A549 (cell line): ENCODE data around the gene TNFSF11. TPM values are rescaled to one million over a fixed set of nuclear protein-coding genes. Genes with fewer than 3 reads are reported as not detected.

Experiments
- ATAC-seq, 2 experiments: fragments of 200-7000 bp in 1 of 2; fragments of >200 bp in 1 of 2; cut with Nextera tagmentation in 1 of 2; cut with Tn5 transposase in 1 of 2; 3 replicates each; pipeline versions ENCODE4 v1.8.0 to v1.9.1; 2018 to 2020; ENCODE audit warnings: mild to moderate bottlenecking in 1 of 2, moderate library complexity in 1 of 2
- CTCF ChIA-PET: fragments of 300-600 bp; sonication (Branson Sonifier 250); formaldehyde crosslinking; extraction: SDS; loops from one replicate; lab custom pipeline; 2021; ENCODE audit warnings: antibody characterized with exemption, inconsistent platforms; lab: Yijun Ruan, JAX
- POLR2A ChIA-PET: fragments of 350-600 bp; formaldehyde crosslinking; extraction: SDS; loops from one replicate; lab custom pipeline; 2021; ENCODE audit warnings: antibody characterized with exemption, inconsistent platforms; lab: Yijun Ruan, JAX
- DNase-seq, 2 experiments: peaks; one replicate each; pipeline versions ENCODE4 v3.0.0 to v3.0.0-alpha.2; 2011 to 2016; ENCODE audit warnings: low read depth in 1 of 2, low spot score in 1 of 2
- FAIRE-seq: peaks from 2 replicates; lab custom pipeline; 2011; peaks lifted over from hg19 to GRCh38; lab: Jason Lieb, UNC
- H3K27ac ChIP-seq, 2 experiments: fragments of >200 bp; sonication (Bioruptor Twin); formaldehyde crosslinking; 3 replicates each; pipeline ENCODE4 v1.5.1; 2016 to 2017
- H3K4me1 ChIP-seq: fragments of >200 bp; sonication (Bioruptor Twin); formaldehyde crosslinking; 3 replicates; pipeline ENCODE4 v1.6.1; 2016
- H3K4me2 ChIP-seq: fragments of >200 bp; sonication (Bioruptor Twin); formaldehyde crosslinking; 3 replicates; pipeline ENCODE4 v1.6.1; 2016
- H3K4me3 ChIP-seq: fragments of >200 bp; sonication (Bioruptor Twin); formaldehyde crosslinking; 3 replicates; pipeline ENCODE4 v1.5.1; 2016
- H3K9me3 ChIP-seq: fragments of >200 bp; sonication (Bioruptor Twin); formaldehyde crosslinking; 3 replicates; pipeline ENCODE4 v1.6.1; 2016
- ATOH8 ChIP-seq: fragments of 250-450 bp; sonication (Bioruptor Pico); IDR thresholded peaks from 2 replicates; pipeline ENCODE4 v1.5.0; 2020; ENCODE audit warnings: low read depth, mild to moderate bottlenecking, moderate library complexity
- BHLHE40 ChIP-seq: IDR thresholded peaks from 2 replicates; pipeline ENCODE4 v1.6.1; 2012; ENCODE audit warnings: low read depth, low read length, inconsistent platforms
- CBX2 ChIP-seq: fragments of 200-600 bp; sonication (generic); IDR thresholded peaks from 2 replicates; pipeline ENCODE4 v1.6.1; 2016; ENCODE audit warnings: low read depth, mild to moderate bottlenecking, borderline replicate concordance
- CBX8 ChIP-seq: fragments of 200-600 bp; sonication (generic); IDR thresholded peaks from 2 replicates; pipeline ENCODE4 v1.6.1; 2016
- CEBPB ChIP-seq, 2 experiments: fragments of >200 bp in 1 of 2; sonication (Bioruptor Twin) in 1 of 2; formaldehyde crosslinking in 1 of 2; IDR thresholded peaks; 2 replicates each; pipeline ENCODE4 v1.6.1; 2012 to 2016
- E2F6 ChIP-seq: IDR thresholded peaks from 2 replicates; pipeline ENCODE4 v1.6.1; 2012; ENCODE audit warnings: low read depth, borderline replicate concordance
- EHF ChIP-seq: fragments of 250-450 bp; sonication (Bioruptor Pico); IDR thresholded peaks from 2 replicates; pipeline ENCODE4 v1.5.0; 2020; ENCODE audit warnings: mild to moderate bottlenecking
- GATA3 ChIP-seq: IDR thresholded peaks from 2 replicates; pipeline ENCODE4 v1.6.1; 2012; ENCODE audit warnings: borderline replicate concordance
- HOXA7 ChIP-seq: fragments of 250-450 bp; sonication (Bioruptor Pico); IDR thresholded peaks from 2 replicates; pipeline ENCODE4 v1.5.0; 2020; ENCODE audit warnings: mild to moderate bottlenecking, moderate library complexity
- HOXB5 ChIP-seq: fragments of 250-450 bp; sonication (Bioruptor Pico); IDR thresholded peaks from 2 replicates; pipeline ENCODE4 v1.5.0; 2020; ENCODE audit warnings: mild to moderate bottlenecking, moderate library complexity
- MAFK ChIP-seq: fragments of 450-650 bp; IDR thresholded peaks from 2 replicates; pipeline ENCODE4 v1.6.1; 2014; ENCODE audit not compliant: partially characterized antibody
- MYC ChIP-seq: IDR thresholded peaks from 2 replicates; pipeline ENCODE4 v1.6.1; 2012; ENCODE audit warnings: mild to moderate bottlenecking, inconsistent platforms, low read length, improper control_type of control experiment, borderline replicate concordance
- POLR2A ChIP-seq: IDR thresholded peaks from 2 replicates; pipeline ENCODE4 v1.6.1; 2012; ENCODE audit warnings: mild to moderate bottlenecking, low read length
- RARB ChIP-seq: fragments of 250-450 bp; sonication (Bioruptor Pico); IDR thresholded peaks from 2 replicates; pipeline ENCODE4 v1.8.0; 2021; ENCODE audit warnings: mild to moderate bottlenecking, moderate library complexity
- RCOR1 ChIP-seq: fragments of 150-350 bp; IDR thresholded peaks from 2 replicates; pipeline ENCODE4 v1.6.1; 2014; ENCODE audit warnings: antibody characterized with exemption, low read length, low read depth
- REST ChIP-seq: fragments of 200-600 bp; sonication (generic); IDR thresholded peaks from 2 replicates; pipeline ENCODE4 v1.6.1; 2016; ENCODE audit warnings: antibody characterized with exemption, mild to moderate bottlenecking, moderate library complexity
- RNF2 ChIP-seq: fragments of 200-600 bp; sonication (generic); IDR thresholded peaks from 2 replicates; pipeline ENCODE4 v1.6.1; 2016; ENCODE audit warnings: low read depth, mild to moderate bottlenecking, antibody characterized with exemption, moderate library complexity, borderline replicate concordance
- TFCP2L1 ChIP-seq: fragments of 250-450 bp; sonication (Bioruptor Pico); IDR thresholded peaks from 2 replicates; pipeline ENCODE4 v1.5.0; 2021; ENCODE audit warnings: mild to moderate bottlenecking
- TP53 ChIP-seq: fragments of 250-450 bp; sonication (Bioruptor Pico); IDR thresholded peaks from 2 replicates; pipeline ENCODE4 v1.5.0; 2021; ENCODE audit warnings: mild to moderate bottlenecking, moderate library complexity
- ZC3H11A ChIP-seq: fragments of 450-650 bp; IDR thresholded peaks from 2 replicates; pipeline ENCODE4 v1.6.1; 2014; ENCODE audit warnings: antibody characterized with exemption, mild to moderate bottlenecking
- ZNF302 ChIP-seq: fragments of 250-450 bp; sonication (Bioruptor Pico); IDR thresholded peaks from 2 replicates; pipeline ENCODE4 v1.9.0; 2021; ENCODE audit warnings: inconsistent platforms, mild to moderate bottlenecking, moderate library complexity
- WGBS: methylation state at CpG from one replicate; pipeline ENCODE4 v1.1.6; 2017; ENCODE audit errors: missing lambda C conversion rate; 5-methylcytosine and 5-hydroxymethylcytosine counted together
- polyA plus RNA-seq, 4 experiments: library from polyadenylated mRNA; depleted of rRNA in 3 of 4; stranded (reverse); fragments of >200 nt; fragmentation: RNase III in 1 of 4; extraction: RNeasy Plus Mini Kit Qiagen cat#74134 plus additional on column Dnase treatment in 1 of 4; gene quantifications; 2 replicates in 3 of 4; 3 replicates in 1 of 4; pipeline ENCODE4 v1.2.3, GENCODE V29; 2011 to 2017
- TF ChIP-seq, protein P1 (sequence below): IDR thresholded peaks from 2 replicates; pipeline ENCODE4 v1.6.1; 2012
- TF ChIP-seq, protein P2 (sequence below): fragments of 250-450 bp; sonication (Bioruptor Pico); IDR thresholded peaks from 2 replicates; pipeline ENCODE4 v1.5.0; 2021; ENCODE audit warnings: mild to moderate bottlenecking, moderate library complexity, borderline replicate concordance

Gene TNFSF11
- polyA plus RNA-seq, 2 of the 4 experiments (the other 2 are of a cell fraction) = not detected

- no peak for TF ChIP-seq TFCP2L1
- no peak for TF ChIP-seq RNF2
- TF ChIP-seq HOXA7 (CRISPR knock-in tag) = no peak
- TF ChIP-seq, protein P1, sequence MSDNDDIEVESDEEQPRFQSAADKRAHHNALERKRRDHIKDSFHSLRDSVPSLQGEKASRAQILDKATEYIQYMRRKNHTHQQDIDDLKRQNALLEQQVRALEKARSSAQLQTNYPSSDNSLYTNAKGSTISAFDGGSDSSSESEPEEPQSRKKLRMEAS = no peak
- TF ChIP-seq CEBPB (IDR thresholded peaks at IDR 0.05) = no peak
- TF ChIP-seq, all 56 proteins: peak for 0
- H3K4me2 ChIP-seq = no peak overlapping the region
- no peak for DNase-seq
- no peaks in the 10 kb centered on the region for H3K9me3 ChIP-seq
- ChIA-PET POLR2A (no interaction called here), CTCF (no interaction called here)
- no peak for FAIRE-seq
- ATAC-seq = no peak
- WGBS = 61% methylated on average over 3 of the region's 3 CpGs
- no peak overlapping the region for H3K4me3 ChIP-seq
- H3K27ac ChIP-seq = no peak overlapping the region
- no peaks in the 10 kb centered on the region for H3K4me1 ChIP-seq
Measured at GRCh38 chr13:42644841-42645240, 70.9 kb downstream of the TNFSF11 start.

GRCh38 chr13:42645717-42646116, 71.8 kb downstream of the TNFSF11 start:
- Histone ChIP-seq H3K9me3 (no peaks in the 10 kb centered on the region), H3K4me1 (no peaks in the 10 kb centered on the region), H3K27ac (no peak overlapping the region), H3K4me2 (no peak overlapping the region), H3K4me3 (no peak overlapping the region)
- no peak for TF ChIP-seq RARB
- TF ChIP-seq, protein P2, sequence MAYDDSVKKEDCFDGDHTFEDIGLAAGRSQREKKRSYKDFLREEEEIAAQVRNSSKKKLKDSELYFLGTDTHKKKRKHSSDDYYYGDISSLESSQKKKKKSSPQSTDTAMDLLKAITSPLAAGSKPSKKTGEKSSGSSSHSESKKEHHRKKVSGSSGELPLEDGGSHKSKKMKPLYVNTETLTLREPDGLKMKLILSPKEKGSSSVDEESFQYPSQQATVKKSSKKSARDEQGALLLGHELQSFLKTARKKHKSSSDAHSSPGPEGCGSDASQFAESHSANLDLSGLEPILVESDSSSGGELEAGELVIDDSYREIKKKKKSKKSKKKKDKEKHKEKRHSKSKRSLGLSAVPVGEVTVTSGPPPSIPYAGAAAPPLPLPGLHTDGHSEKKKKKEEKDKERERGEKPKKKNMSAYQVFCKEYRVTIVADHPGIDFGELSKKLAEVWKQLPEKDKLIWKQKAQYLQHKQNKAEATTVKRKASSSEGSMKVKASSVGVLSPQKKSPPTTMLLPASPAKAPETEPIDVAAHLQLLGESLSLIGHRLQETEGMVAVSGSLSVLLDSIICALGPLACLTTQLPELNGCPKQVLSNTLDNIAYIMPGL (CRISPR knock-in tag) = no peak
- TF ChIP-seq RCOR1 = no peak
- no peak for TF ChIP-seq EHF (CRISPR knock-in tag)
- FAIRE-seq = no peak
- no peak for ATAC-seq
- no peak for DNase-seq
- POLR2A ChIA-PET = no interaction called here
- CTCF ChIA-PET = no interaction called here
- WGBS = 45% methylated on average over 1 of the region's 1 CpG

- DNase-seq = no peak
- H3K9me3 ChIP-seq = no peaks in the 10 kb centered on the region
- no peak for TF ChIP-seq ZC3H11A
- no peak for TF ChIP-seq CBX8
- no peak for TF ChIP-seq BHLHE40
- no peak for TF ChIP-seq REST
- no peak for TF ChIP-seq ATOH8 (CRISPR knock-in tag)
- TF ChIP-seq GATA3 = no peak
- no peak for TF ChIP-seq HOXB5 (CRISPR knock-in tag)
- TF ChIP-seq POLR2A = no peak
- TF ChIP-seq, protein P1 = no peak
- no peak for TF ChIP-seq MYC
- TF ChIP-seq MAFK = no peak
- no peak for TF ChIP-seq ZNF302 (CRISPR knock-in tag)
- TF ChIP-seq, protein P2 (CRISPR knock-in tag) = no peak
- TF ChIP-seq E2F6 = no peak
- no peak for TF ChIP-seq CBX2
- no peak for TF ChIP-seq EHF (CRISPR knock-in tag)
- no peak for TF ChIP-seq TP53
Measured at GRCh38 chr13:42649141-42649540, 75.2 kb downstream of the TNFSF11 start.

More at GRCh38 chr13:42649141-42649540, 75.2 kb downstream of the TNFSF11 start:
- Histone ChIP-seq H3K4me2 (no peak overlapping the region), H3K4me1 (no peaks in the 10 kb centered on the region), H3K4me3 (no peak overlapping the region), H3K27ac (no peak overlapping the region)
- FAIRE-seq = no peak
- ChIA-PET CTCF (interaction anchor here (1.6 kb wide), 1 partner anchor 11 kb away, joined by 4 read pairs; no protein-coding TSS in a partner anchor), POLR2A (no interaction called here)
- ATAC-seq = no peak
